CD4-positive, alpha-beta T cell treated with Interleukin-6 for 4 hours (primary cell): ENCODE data around the gene SGMS1.
"Not testable (repeated sequence)": the region's sequence is repeated elsewhere in the genome, so short reads cannot be mapped to it uniquely, and the experiment has no call there.

Source experiments
- DNase-seq: peaks from one replicate; pipeline ENCODE4 v3.0.0-alpha.2; 2020; ENCODE audit warnings: mixed read lengths

SGMS1 gene

GRCh38 chr10:50358925-50359687, 264.6 kb downstream of the SGMS1 start:
- no peak for DNase-seq

GRCh38 chr10:50358411-50358810, 265.3 kb downstream of the SGMS1 start:
- DNase-seq, result no peak

- not testable (repeated sequence) for DNase-seq
Measured at GRCh38 chr10:50356481-50356832, 267.3 kb downstream of the SGMS1 start.

- not testable (repeated sequence) for DNase-seq
Measured at GRCh38 chr10:50355693-50356480, 267.9 kb downstream of the SGMS1 start.

- no peak for DNase-seq
Measured at GRCh38 chr10:50351483-50352146, 272.1 kb downstream of the SGMS1 start.

- no peak for DNase-seq
Measured at GRCh38 chr10:50350366-50350765, 273.4 kb downstream of the SGMS1 start.

GRCh38 chr10:50349554-50349953, 274.2 kb downstream of the SGMS1 start:
- no peak for DNase-seq

- no peak for DNase-seq
Measured at GRCh38 chr10:50347394-50347802, 276.4 kb downstream of the SGMS1 start.

GRCh38 chr10:50346942-50347341, 276.8 kb downstream of the SGMS1 start:
- no peak for DNase-seq

- no peak for DNase-seq
Measured at GRCh38 chr10:50345545-50345944, 278.2 kb downstream of the SGMS1 start.

GRCh38 chr10:50343702-50344331, 279.9 kb downstream of the SGMS1 start:
- DNase-seq, result no peak

GRCh38 chr10:50341987-50342386, 281.8 kb downstream of the SGMS1 start:
- no peak for DNase-seq

GRCh38 chr10:50336140-50336539, 287.6 kb downstream of the SGMS1 start:
- no peak for DNase-seq

GRCh38 chr10:50335397-50335796, 288.4 kb downstream of the SGMS1 start:
- DNase-seq, result no peak

GRCh38 chr10:50334273-50334672, 289.5 kb downstream of the SGMS1 start:
- no peak for DNase-seq

GRCh38 chr10:50333872-50334271, 289.9 kb downstream of the SGMS1 start:
- no peak for DNase-seq

GRCh38 chr10:50332108-50332842, 291.5 kb downstream of the SGMS1 start:
- no peak for DNase-seq

- DNase-seq, result no peak
Measured at GRCh38 chr10:50331486-50331885, 292.3 kb downstream of the SGMS1 start.

- no peak for DNase-seq
Measured at GRCh38 chr10:50326757-50327701, 296.7 kb downstream of the SGMS1 start.

GRCh38 chr10:50326172-50326555, 297.6 kb downstream of the SGMS1 start:
- DNase-seq, result no peak

GRCh38 chr10:50325449-50326171, 298.1 kb downstream of the SGMS1 start:
- no peak for DNase-seq
